Lower leg skin (tissue), 4 donors: Measurements from ENCODE around the gene UBR3. TPM values are rescaled to one million over a fixed set of nuclear protein-coding genes. Genes with fewer than 3 reads are reported as not detected.

ENCODE experiments used
- DNase-seq, 2 donors: peaks; one replicate each; pipeline ENCODE4 v3.0.0-alpha.2; 2019; ENCODE audit warnings: low spot score in 2 of 2
- H3K4me3 ChIP-seq: fragments of 200-600 bp; sonication (generic); 2 replicates; pipeline ENCODE4 v1.5.1; 2017; ENCODE audit warnings: mild to moderate bottlenecking, low read depth; ENCODE audit not compliant: poor library complexity, severe bottlenecking
- CTCF ChIP-seq, 3 donors: fragments of 450-650 bp; IDR thresholded peaks; one replicate each; pipeline ENCODE4 v1.5.1; 2016; ENCODE audit warnings: antibody characterized with exemption in 3 of 3, mild to moderate bottlenecking in 3 of 3, moderate library complexity in 2 of 3
- POLR2A ChIP-seq, 2 donors: fragments of 450-650 bp; IDR thresholded peaks; one replicate each; pipeline ENCODE4 v1.6.1; 2016 to 2017; ENCODE audit warnings: antibody characterized with exemption in 2 of 2, mild to moderate bottlenecking in 1 of 2, moderate library complexity in 1 of 2
- WGBS, 2 donors: methylation state at CpG; one replicate each; pipeline ENCODE4 v1.1.5; 2018; 5-methylcytosine and 5-hydroxymethylcytosine counted together
- intact Hi-C: fragments of 100-400 bp; cut with DNase I; formaldehyde crosslinking; loops from one replicate; pipeline ENCODE4 v1.15.0; 2023; ENCODE audit warnings: low total_unique reads
- total RNA-seq, 4 donors: library from RNA; depleted of rRNA; stranded (reverse); fragments of >200 nt; gene quantifications; one replicate each; pipeline ENCODE4 v1.1.0, GENCODE V29; 2016

UBR3 gene
- total RNA-seq, 4 donors from 2014 or later: 40.8 to 64.7 (median 50.5) TPM

GRCh38 chr2:169977530-169977929 is 150.3 kb downstream of the UBR3 start:
- no peak overlapping the region for H3K4me3 ChIP-seq
- no peak for TF ChIP-seq POLR2A (IDR thresholded peaks at IDR 0.05)
- no peak for TF ChIP-seq CTCF (IDR thresholded peaks at IDR 0.05)
- intact Hi-C loops: no loop called here
- no peak for DNase-seq
- WGBS, 2 donors: 85 to 98% methylated on average over 3 of the region's 3 CpGs

GRCh38 chr2:169978402-169979017 is 151.3 kb downstream of the UBR3 start:
- 91 to 93% methylated on average over 2 of the region's 2 CpGs for WGBS, 2 donors
- TF ChIP-seq CTCF (IDR thresholded peaks at IDR 0.05): no peak
- no peak for TF ChIP-seq POLR2A (IDR thresholded peaks at IDR 0.05)
- intact Hi-C loops: no loop called here
- no peak overlapping the region for H3K4me3 ChIP-seq
- no peak for DNase-seq

GRCh38 chr2:169979025-169979424 is 151.8 kb downstream of the UBR3 start:
- no peak for DNase-seq
- WGBS, 2 donors: 74 to 98% methylated on average over 2 of the region's 2 CpGs
- TF ChIP-seq CTCF (IDR thresholded peaks at IDR 0.05) (no peak), POLR2A (IDR thresholded peaks at IDR 0.05) (no peak)

GRCh38 chr2:169980001-169980400 is 152.7 kb downstream of the UBR3 start:
- intact Hi-C loops: no loop called here
- no peak overlapping the region for H3K4me3 ChIP-seq
- DNase-seq: no peak
- no peak for TF ChIP-seq CTCF (IDR thresholded peaks at IDR 0.05)
- 81 to 87% methylated on average over 4 of the region's 4 CpGs for WGBS, 2 donors

More at GRCh38 chr2:169979025-169979424, 151.8 kb downstream of the UBR3 start:
- no peak overlapping the region for H3K4me3 ChIP-seq
- intact Hi-C loops: no loop called here

GRCh38 chr2:169980643-169981042 is 153.4 kb downstream of the UBR3 start:
- WGBS, 2 donors: 91 to 94% methylated on average over 2 of the region's 2 CpGs
- H3K4me3 ChIP-seq: no peak overlapping the region
- DNase-seq: no peak
- TF ChIP-seq CTCF (IDR thresholded peaks at IDR 0.05) (no peak), POLR2A (IDR thresholded peaks at IDR 0.05) (no peak)
- intact Hi-C loops: no loop called here

- no peak for DNase-seq
- intact Hi-C loops: no loop called here
- WGBS, 2 donors: 0 to 40% methylated on average over 1 of the region's 1 CpG
- TF ChIP-seq CTCF (IDR thresholded peaks at IDR 0.05): no peak
- TF ChIP-seq POLR2A (IDR thresholded peaks at IDR 0.05): no peak
- no peak overlapping the region for H3K4me3 ChIP-seq
Observed at GRCh38 chr2:169982929-169983328, 155.7 kb downstream of the UBR3 start.
